Left forelimb (tissue), 1 donor: ENCODE data around the gene NOP10.
"Not testable (repeated sequence)": the region's sequence is repeated elsewhere in the genome, so short reads cannot be mapped to it uniquely, and the experiment has no call there.

Experiments
- DNase-seq: peaks from one replicate; pipeline ENCODE4 v3.0.0-alpha.2; 2018; ENCODE audit warnings: low spot score

Gene NOP10

DNA sequence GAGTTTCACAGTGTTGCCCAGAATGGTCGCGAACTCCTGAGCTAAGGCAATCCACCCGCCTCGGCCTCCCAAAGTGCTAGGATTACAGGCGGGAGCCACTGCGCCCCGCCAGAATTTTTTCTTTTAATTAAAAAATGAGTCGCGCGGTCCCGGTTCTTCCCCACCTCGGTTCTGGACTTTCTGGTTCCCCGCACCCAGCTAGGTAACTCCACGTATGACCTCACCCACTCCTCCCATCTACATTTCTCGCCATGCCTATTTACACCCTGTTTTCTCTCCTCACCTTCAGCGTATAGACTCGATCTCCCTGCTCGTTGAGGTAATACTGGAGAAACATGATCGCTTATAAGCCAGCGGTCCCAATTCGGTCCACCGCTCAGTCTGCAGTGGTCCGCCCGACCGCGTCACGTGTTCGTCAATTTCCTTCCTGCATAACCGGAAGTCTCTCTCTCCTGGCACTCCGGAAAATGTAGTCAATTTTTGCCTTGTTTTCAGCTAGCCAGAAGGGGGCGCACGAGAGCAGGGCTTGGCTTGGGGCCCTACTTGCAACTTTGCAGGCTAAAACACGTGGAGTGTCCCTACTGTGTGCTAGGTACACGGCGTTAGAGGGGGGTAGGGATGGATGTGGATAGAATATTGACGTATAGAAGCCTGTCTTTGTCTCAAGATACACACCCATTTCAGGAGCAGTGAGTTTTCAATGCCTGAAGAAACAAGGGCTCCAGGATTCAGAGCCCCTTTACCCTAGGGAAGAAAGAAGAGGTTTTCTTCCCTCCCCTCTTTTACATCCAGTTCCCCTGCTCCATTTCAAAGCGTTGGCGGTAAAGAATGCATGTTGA, at the start of gene NOP10, which contains the start of gene NUTM1:
TSS of gene NOP10 (minus strand) at position 400 of the 839 bp plus-strand sequence. CDS start at position 337, 63 bp downstream.
TSS of gene NUTM1 (plus strand) at position 579 of the 839 bp plus-strand sequence. CDS start 382 bp downstream, outside the sequence.
- DNase-seq = peak; percentile 93

DNA sequence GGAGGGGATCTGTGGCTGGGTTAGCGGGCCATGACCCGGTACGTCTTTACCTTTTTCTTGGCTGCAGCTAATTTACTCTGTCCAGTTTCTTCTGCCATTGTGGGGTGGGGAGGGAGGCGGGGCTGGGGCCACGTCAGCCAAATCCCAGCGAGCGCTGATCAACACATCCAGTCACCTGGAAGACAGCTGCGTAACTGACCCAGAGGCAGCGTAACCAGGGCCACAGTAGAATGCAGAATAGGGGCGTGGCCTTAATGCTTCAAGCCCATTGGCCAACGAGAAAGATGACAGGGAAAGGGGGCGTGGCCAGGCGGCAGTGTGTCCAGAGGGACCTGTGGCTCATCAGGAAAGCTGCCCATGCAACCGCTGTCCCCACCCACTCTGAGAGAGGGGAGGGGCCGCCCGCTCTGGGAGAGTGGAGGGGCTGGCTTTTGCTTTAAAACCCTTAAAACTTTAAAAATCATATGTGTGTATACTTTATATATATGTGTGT, 46.7 kb upstream of the NOP10 start:
- not testable (repeated sequence) for DNase-seq

DNA sequence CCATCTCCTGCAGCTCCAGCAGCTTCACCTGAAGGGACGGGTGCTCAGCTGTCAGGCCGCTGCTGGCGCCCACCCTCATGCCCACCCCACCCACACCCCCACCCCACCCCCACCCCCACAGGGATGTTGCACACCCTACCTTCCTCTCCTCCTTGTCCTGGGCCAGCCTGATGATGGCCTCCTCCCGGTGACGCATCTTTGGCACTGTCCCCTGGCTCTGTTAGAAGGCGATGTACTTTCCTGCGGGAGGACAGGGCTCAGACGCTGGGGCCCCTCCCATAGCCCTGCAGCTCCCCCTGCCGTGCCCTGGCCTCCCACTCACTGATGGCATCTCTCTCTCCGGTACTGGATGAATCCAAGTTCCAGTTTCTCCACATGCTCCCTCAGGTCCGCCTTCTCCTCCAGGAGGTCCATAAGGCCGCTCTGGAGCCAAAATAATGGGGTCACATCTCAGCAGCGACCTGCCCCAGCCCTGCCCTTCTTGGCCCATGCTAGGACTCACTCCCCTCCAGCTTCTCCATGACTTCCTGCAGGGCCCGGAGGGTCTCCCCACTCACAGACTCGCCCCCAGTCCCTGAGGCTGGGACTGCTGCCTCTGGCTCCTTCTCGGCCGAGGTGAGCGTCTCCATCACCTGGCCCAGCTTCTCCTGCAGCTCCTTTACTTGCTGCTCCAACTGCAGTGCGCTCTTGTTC, 39.0 kb upstream of the NOP10 start:
- not testable (repeated sequence) for DNase-seq

DNA sequence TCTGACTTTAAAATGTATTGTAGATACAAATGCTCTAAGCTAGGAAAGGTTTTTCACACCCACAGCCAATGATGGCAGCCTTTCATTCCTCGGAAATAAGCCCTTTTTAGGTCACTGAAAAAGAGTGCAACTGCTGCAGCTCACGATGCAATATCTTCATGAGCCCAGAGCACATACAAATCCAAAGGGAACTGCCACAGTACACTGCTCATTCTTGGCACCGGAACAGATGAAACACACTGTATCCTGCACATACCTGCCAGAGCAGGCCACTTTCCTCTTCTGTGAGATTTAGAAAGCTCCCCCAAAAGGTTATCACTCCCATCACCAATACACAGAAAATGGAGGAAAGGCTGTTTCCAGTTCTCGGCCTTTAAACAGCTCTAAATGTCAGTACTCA, 37.6 kb upstream of the NOP10 start:
- DNase-seq = not testable (repeated sequence)

DNA sequence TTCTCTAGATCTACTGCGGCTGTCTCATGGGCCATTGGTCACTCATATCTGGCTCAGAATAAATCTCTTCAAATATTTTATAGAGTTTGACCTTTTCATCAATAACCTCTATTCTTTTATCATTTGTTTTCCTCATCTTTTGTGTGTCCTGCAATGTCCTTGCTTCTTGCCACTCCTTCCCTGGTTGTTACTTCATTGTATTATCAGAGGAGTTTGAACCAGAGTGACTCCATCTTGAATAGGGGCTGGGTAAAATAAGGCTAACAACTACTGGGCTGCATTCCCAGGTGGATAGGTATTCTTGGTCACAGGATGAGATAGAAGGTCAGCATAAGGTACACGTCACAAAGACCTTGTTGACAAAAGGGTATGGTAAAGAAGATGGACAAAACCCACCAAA, 33.9 kb upstream of the NOP10 start:
- DNase-seq = no peak

DNA sequence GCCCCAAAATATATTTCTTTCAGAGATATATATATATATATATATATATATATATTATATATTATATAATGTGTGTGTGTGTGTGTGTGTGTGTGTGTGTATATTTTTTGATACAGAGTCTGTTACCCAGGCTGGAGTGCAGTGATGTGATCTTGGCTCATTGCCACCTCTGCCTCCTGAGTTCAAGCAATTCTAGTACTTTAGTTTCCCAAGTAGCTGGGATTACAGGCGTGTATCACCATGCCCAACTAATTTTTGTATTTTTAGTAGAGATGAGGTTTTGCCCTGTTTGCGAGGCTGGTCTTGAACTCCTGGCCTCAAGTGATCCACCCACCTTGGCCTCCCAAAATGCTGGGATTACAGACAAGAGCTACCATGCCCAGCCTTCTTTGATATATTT, 32.6 kb upstream of the NOP10 start:
- not testable (repeated sequence) for DNase-seq

GRCh38 chr15:34374816-34375215, 31.9 kb upstream of the NOP10 start:
- DNase-seq = no peak

- DNase-seq = no peak
Observed at GRCh38 chr15:34373951-34374350, 31.0 kb upstream of the NOP10 start.

- DNase-seq = no peak
Observed at GRCh38 chr15:34370643-34371042, 27.7 kb upstream of the NOP10 start.

- no peak for DNase-seq
Observed at GRCh38 chr15:34370129-34370528, 27.2 kb upstream of the NOP10 start.

DNA sequence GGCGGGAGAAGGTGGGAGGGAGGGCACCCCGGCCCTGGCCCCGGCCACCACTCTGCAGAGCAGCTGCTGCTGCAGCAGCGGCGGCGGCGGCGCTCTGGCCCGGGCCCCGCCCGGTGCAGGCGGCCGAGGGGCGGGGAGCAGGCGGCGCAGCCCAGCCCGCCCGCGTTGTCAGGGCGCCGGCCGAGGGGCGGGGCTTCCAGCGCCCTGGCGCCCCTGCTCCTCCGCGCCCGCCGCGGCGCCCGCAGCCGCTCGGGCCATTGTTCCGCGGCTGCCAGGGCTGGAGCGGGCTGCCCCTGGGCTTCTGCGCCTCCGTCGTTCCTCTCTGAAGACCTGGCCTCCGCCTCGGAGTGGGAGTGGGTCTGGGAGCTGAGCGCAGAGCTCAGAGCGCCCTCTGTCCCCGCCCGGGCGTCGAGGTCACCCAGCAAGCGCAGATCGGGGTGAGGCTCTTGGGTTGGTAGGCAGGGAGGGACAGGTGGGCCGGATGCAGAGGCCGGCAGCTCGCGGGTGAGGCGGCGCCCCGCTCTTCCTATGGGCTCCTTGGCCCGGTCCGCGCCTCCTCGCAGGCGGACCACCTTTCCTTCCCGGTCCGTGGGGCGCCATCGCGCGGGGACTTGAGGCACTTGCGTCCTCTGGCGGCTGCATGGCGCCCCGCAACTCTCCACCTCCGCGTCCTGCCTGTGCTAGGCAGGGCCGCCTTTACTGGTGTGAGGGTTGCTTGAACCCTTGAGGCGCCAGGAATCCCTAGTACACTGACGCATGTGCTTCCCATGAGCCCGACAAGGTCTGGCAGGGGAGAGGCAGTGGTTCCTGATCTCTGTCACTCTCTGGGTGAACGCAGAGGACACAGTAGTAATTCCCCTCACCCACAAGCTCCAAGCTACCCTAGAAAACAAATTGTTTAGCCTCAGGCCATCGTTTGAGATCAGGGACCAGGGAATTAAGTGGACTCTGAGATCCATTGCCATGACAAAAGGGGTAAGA, 24.5 kb upstream of the NOP10 start, which contains the start of gene LPCAT4:
TSS of gene LPCAT4 (minus strand) at position 96 of the 981 bp plus-strand sequence. CDS start 96 bp downstream, outside the sequence.
- DNase-seq = peak; percentile 90

GRCh38 chr15:34366271-34367065, 23.5 kb upstream of the NOP10 start:
- DNase-seq = peak; percentile 73

GRCh38 chr15:34365836-34366235, 22.9 kb upstream of the NOP10 start:
- no peak for DNase-seq

- no peak for DNase-seq
Observed at GRCh38 chr15:34365091-34365825, 22.3 kb upstream of the NOP10 start.

- no peak for DNase-seq
Observed at GRCh38 chr15:34364041-34364440, 21.1 kb upstream of the NOP10 start.

DNA sequence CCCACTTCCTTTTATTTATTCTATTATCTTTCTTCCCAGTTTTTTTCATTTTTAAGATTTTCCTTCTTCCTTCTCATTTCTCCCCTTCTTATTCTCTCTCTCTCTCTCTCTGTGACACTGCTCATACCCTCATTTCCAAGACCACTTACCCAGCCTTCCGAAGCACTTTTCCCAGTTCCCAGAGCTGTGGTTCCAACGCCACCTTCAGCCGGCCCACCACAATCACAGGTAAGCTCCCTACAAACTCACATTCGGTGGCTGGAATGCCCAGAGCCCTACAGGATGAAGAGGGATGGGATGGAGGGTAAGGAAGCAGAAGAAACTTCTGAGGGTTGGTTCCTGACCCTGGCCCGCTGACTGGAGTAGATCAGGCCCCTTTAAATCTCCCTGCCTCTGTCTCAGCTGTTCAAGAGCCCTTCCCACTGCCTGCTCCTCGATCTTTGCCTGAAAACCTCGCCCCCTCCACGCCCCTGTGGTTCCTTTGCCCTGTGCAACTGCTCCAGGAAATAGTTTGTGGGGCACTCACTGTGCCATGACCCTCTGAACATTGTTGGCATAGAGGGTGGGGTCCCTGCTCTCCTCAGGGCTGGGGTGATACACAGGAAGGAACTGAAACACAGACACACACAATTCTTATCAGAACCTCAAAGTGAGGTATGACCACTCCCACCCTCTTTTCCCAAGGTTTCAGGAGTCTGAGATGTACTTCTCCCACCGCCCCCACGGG, 19.3 kb upstream of the NOP10 start:
- DNase-seq = no peak

DNA sequence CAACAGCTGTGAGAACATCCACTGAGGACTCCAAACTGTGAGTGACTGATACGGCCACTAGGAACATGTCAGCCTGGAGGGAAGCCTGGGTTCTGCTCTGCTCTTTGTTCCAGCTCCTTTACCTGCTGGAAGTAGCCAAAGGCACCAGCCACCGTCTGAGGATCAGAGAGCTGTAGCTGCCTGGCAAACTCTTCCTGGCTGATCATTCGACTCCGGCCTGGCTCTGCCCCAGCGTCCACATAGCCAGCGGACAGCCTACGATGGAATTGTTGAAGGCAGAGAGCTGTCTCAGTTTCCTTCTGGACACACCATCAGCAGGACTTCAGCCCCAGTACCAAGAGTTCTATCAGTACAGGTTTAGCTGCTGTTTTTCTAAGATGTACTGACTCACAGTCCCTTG, 18.3 kb upstream of the NOP10 start:
- DNase-seq = no peak

DNA sequence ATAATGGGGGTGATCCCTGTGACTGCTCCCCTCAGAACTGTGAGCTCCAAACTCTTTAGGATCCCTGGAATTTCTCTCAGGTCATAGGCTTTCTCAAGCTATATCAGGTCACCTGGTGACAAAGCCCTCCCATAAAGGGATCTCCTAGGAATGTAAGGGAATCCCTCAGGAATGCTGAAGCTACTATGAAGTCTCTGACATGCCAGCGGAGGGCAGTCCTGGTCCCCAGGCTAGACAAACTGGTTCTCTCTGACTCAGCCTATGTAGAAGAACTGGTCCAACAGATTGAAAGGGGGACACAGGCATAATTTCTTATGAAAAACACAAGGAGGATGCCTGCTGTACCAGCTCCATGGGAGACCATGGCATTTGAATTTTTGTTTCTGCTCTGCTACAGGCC, 17.4 kb upstream of the NOP10 start:
- DNase-seq = no peak

DNA sequence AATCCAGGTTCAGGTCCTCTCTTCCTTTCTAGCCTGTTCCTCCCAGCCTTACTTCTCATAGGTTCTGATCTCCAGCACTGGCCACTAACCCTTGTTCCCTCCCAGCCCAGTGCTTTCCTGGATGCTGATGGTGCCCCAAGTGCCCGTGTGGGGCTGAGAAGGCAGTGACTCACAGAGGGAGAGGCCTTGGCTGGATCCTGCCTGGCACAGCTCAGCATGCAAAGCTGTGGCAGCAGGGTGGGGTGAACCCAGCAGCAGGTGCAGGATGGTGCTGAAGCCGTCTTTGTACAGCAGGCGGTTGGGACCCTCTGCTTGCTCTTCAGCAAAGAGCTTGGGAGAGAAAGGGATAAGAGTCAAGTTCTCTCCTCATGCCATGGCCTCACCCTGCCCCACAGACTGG, 16.5 kb upstream of the NOP10 start:
- DNase-seq = no peak
